ENCODE measurements around the gene ZMIZ1. TPM values are rescaled to one million over a fixed set of nuclear protein-coding genes. Genes with fewer than 3 reads are reported as not detected.

ZMIZ1 gene
- total RNA-seq, 1 experiment from 2014 or later = 28.4 TPM

DNA sequence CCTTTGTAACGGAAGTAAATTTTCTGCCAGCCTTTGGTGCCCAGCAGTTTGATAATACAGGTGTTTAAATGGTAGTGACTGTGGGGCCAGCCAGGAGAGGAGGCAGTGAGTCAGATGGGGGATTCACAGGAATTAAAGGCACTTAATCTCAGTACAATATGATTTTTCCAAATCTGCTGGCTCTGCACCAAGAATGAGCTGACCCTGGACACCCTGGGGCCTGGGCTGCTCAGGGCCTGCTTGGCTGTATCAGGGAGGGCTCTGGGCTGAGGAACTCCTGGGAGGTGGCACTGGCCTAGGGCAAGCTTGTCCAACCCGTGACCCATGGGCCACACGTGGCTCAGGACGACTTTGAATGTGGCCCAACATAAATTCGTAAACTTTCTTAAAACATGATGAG, 104.1 kb downstream of the ZMIZ1 start (continued):
- TF ChIP-seq, protein P1, sequence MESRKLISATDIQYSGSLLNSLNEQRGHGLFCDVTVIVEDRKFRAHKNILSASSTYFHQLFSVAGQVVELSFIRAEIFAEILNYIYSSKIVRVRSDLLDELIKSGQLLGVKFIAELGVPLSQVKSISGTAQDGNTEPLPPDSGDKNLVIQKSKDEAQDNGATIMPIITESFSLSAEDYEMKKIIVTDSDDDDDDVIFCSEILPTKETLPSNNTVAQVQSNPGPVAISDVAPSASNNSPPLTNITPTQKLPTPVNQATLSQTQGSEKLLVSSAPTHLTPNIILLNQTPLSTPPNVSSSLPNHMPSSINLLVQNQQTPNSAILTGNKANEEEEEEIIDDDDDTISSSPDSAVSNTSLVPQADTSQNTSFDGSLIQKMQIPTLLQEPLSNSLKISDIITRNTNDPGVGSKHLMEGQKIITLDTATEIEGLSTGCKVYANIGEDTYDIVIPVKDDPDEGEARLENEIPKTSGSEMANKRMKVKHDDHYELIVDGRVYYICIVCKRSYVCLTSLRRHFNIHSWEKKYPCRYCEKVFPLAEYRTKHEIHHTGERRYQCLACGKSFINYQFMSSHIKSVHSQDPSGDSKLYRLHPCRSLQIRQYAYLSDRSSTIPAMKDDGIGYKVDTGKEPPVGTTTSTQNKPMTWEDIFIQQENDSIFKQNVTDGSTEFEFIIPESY (IDR thresholded peaks at IDR 0.05; ENCODE audit: extremely low read depth, insufficient replicate concordance, low read length) = no peak

DNA sequence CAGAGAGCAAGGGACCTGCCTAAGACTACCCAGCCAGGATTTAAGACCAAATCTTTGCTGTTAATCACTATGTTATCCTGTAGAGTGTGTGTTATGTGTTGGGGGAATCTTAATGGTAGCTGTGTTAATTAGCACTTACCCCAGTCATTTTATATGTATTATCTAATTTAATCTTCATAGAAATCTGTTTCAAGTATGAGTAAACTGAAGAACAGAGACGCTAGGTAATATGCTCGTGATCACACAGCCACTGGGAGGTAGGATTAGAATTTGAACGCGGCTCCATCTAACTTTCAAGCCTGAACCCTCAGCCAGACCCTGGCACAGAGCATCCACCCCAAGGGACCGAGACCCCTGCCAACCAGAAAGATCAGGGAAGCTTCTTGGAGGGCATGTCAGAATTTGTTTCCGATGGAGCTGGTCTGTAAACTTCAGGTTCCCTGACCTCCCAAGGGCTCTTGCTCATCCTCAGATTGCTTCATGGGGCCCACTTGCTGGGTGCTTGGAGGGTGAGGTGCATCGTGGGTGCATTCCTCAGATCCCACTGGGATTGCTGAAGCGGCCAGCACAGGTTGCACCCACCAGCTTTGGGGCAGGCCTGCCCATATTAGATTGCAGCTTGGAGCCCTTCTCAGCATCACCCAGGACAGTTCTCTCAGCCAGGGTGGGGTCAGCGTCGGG, 105.0 kb downstream of the ZMIZ1 start:
- Histone ChIP-seq H3K4me1 (ENCODE audit: control insufficient read depth in 1 of 2, insufficient read depth in 2 of 2, low read length in 2 of 2) (peaks cover 0 to 25% of the 10 kb centered on the region in 2 experiments; a peak in 1 of 4 replicates), H3K36me3 (ENCODE audit: control insufficient read depth in 1 of 2, insufficient read depth in 2 of 2, low read length in 2 of 2) (no peaks in the 10 kb centered on the region), H3K9ac (ENCODE audit: low read length) (no peak overlapping the region), H3K79me2 (ENCODE audit: insufficient read depth, low read length) (no peaks in the 10 kb centered on the region), H3K9me3 (ENCODE audit: control insufficient read depth in 1 of 2, insufficient read depth in 1 of 2, low read depth in 1 of 2, low read length in 2 of 2) (no peaks in the 10 kb centered on the region), H4K20me1 (ENCODE audit: insufficient read depth) (no peaks in the 10 kb centered on the region), H3K9me2 (ENCODE audit: insufficient read depth) (no peaks in the 10 kb centered on the region), H3K4me3 (replicated peaks in 1 of 2; ENCODE audit: low read depth in 1 of 2, low read length in 2 of 2) (no peak overlapping the region), H3K27me3 (ENCODE audit: insufficient read depth, low read length) (no peaks in the 10 kb centered on the region), H2AFZ (ENCODE audit: low read depth, low read length, poor library complexity, severe bottlenecking) (no peak overlapping the region), H3K27ac (ENCODE audit: low read depth, low read length) (no peak overlapping the region), H3K4me2 (ENCODE audit: low read length) (no peak overlapping the region)
- DNase-seq (ENCODE audit: low read depth, low spot score) (no peak), ATAC-seq (no peak)
- intact Hi-C loops (cut with micrococcal nuclease) = no loop called here
- CTCF ChIA-PET = no interaction called here
- RAD21 ChIA-PET (ENCODE audit: low non-redundant PET in 1 of 2, low total read pairs in 2 of 2, uncharacterized antibody in 2 of 2, unreplicated experiment in 2 of 2) = no interaction called here
- POLR2A ChIA-PET = no interaction called here
- no TSS peak for BruUV-seq (replicated peaks)
- no peak for TF ChIP-seq EZH2phosphoT487 (IDR thresholded peaks at IDR 0.05; ENCODE audit: borderline replicate concordance)
- no peak for TF ChIP-seq ATF3 (IDR thresholded peaks at IDR 0.05)
- TF ChIP-seq, protein P1 (IDR thresholded peaks at IDR 0.05; ENCODE audit: extremely low read depth, insufficient replicate concordance, low read length) = no peak
- TF ChIP-seq CEBPB (IDR thresholded peaks at IDR 0.05; ENCODE audit: low read depth) = no peak
- TF ChIP-seq, protein P2, sequence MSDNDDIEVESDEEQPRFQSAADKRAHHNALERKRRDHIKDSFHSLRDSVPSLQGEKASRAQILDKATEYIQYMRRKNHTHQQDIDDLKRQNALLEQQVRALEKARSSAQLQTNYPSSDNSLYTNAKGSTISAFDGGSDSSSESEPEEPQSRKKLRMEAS (IDR thresholded peaks at IDR 0.05) = no peak
- TF ChIP-seq, protein P3, sequence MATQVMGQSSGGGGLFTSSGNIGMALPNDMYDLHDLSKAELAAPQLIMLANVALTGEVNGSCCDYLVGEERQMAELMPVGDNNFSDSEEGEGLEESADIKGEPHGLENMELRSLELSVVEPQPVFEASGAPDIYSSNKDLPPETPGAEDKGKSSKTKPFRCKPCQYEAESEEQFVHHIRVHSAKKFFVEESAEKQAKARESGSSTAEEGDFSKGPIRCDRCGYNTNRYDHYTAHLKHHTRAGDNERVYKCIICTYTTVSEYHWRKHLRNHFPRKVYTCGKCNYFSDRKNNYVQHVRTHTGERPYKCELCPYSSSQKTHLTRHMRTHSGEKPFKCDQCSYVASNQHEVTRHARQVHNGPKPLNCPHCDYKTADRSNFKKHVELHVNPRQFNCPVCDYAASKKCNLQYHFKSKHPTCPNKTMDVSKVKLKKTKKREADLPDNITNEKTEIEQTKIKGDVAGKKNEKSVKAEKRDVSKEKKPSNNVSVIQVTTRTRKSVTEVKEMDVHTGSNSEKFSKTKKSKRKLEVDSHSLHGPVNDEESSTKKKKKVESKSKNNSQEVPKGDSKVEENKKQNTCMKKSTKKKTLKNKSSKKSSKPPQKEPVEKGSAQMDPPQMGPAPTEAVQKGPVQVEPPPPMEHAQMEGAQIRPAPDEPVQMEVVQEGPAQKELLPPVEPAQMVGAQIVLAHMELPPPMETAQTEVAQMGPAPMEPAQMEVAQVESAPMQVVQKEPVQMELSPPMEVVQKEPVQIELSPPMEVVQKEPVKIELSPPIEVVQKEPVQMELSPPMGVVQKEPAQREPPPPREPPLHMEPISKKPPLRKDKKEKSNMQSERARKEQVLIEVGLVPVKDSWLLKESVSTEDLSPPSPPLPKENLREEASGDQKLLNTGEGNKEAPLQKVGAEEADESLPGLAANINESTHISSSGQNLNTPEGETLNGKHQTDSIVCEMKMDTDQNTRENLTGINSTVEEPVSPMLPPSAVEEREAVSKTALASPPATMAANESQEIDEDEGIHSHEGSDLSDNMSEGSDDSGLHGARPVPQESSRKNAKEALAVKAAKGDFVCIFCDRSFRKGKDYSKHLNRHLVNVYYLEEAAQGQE (IDR thresholded peaks at IDR 0.05; ENCODE audit: low read depth) = no peak
- TF ChIP-seq CBX3 (IDR thresholded peaks at IDR 0.05; ENCODE audit: low read depth) = no peak
- TF ChIP-seq POLR2AphosphoS5 (IDR thresholded peaks at IDR 0.05; ENCODE audit: low read depth, low read length) = no peak
- TF ChIP-seq FOSL1 (IDR thresholded peaks at IDR 0.05; ENCODE audit: low read depth) = no peak
- no peak for TF ChIP-seq EGR1 (IDR thresholded peaks at IDR 0.05; ENCODE audit: low read depth)
- TF ChIP-seq, protein P4, sequence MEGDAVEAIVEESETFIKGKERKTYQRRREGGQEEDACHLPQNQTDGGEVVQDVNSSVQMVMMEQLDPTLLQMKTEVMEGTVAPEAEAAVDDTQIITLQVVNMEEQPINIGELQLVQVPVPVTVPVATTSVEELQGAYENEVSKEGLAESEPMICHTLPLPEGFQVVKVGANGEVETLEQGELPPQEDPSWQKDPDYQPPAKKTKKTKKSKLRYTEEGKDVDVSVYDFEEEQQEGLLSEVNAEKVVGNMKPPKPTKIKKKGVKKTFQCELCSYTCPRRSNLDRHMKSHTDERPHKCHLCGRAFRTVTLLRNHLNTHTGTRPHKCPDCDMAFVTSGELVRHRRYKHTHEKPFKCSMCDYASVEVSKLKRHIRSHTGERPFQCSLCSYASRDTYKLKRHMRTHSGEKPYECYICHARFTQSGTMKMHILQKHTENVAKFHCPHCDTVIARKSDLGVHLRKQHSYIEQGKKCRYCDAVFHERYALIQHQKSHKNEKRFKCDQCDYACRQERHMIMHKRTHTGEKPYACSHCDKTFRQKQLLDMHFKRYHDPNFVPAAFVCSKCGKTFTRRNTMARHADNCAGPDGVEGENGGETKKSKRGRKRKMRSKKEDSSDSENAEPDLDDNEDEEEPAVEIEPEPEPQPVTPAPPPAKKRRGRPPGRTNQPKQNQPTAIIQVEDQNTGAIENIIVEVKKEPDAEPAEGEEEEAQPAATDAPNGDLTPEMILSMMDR (IDR thresholded peaks at IDR 0.05 in 2 of 3, conservative IDR thresholded peaks at IDR 0.05 in 1 of 3; ENCODE audit: borderline replicate concordance in 1 of 3, insufficient read depth in 1 of 3, low read depth in 2 of 3, low read length in 2 of 3) = no peak
- no peak for TF ChIP-seq RAD21 (IDR thresholded peaks at IDR 0.05; ENCODE audit: low read depth)
- no peak for TF ChIP-seq POLR2A (IDR thresholded peaks at IDR 0.05; ENCODE audit: borderline replicate concordance, extremely low read depth, insufficient read depth, insufficient read length)
- TF ChIP-seq EZH2 (IDR thresholded peaks at IDR 0.05) = no peak
